DOHH2 (cell line): ENCODE data around the gene ZMIZ1.
A peak's percentile ranks its signal among the peaks of the same experiment; 100 is the strongest.

Experiments used
- H3F3A ChIP-seq: fragments of 200-600 bp; sonication (generic), shearing (Covaris generic); 2 replicates; pipeline ENCODE4 v1.6.0; 2016; ENCODE audit warnings: antibody characterized with exemption, mild to moderate bottlenecking; ENCODE audit not compliant: control insufficient read depth, insufficient read depth
- H3K27ac ChIP-seq: fragments of 200-600 bp; sonication (generic); 2 replicates; pipeline ENCODE4 v1.5.1; 2014; ENCODE audit warnings: low read depth, mild to moderate bottlenecking, low read length, moderate library complexity
- H3K27me3 ChIP-seq: fragments of 200-600 bp; sonication (generic); 2 replicates; pipeline ENCODE4 v1.6.1; 2014; ENCODE audit warnings: mild to moderate bottlenecking, low read length, mixed read lengths; ENCODE audit not compliant: control insufficient read depth
- H3K36me3 ChIP-seq: fragments of 200-600 bp; sonication (generic); 2 replicates; pipeline ENCODE4 v1.6.1; 2014; ENCODE audit warnings: mild to moderate bottlenecking, low read length, moderate library complexity, mixed read lengths; ENCODE audit not compliant: control insufficient read depth
- H3K4me1 ChIP-seq: fragments of 200-600 bp; sonication (generic); 2 replicates; pipeline ENCODE4 v1.6.1; 2014; ENCODE audit warnings: mild to moderate bottlenecking, low read length, mixed read lengths; ENCODE audit not compliant: control insufficient read depth
- H3K4me2 ChIP-seq: fragments of 200-600 bp; sonication (generic); 2 replicates; pipeline ENCODE4 v1.6.0; 2014; ENCODE audit warnings: mild to moderate bottlenecking, low read length, moderate library complexity
- H3K4me3 ChIP-seq: fragments of 200-600 bp; sonication (generic); 2 replicates; pipeline ENCODE4 v1.5.1; 2014; ENCODE audit warnings: mild to moderate bottlenecking, low read length, mixed read lengths
- H3K79me2 ChIP-seq: fragments of 200-600 bp; sonication (generic); 2 replicates; pipeline ENCODE4 v1.6.1; 2014; ENCODE audit warnings: mild to moderate bottlenecking, low read length, mixed read lengths; ENCODE audit not compliant: control insufficient read depth
- H3K9me2 ChIP-seq: fragments of 200-600 bp; sonication (generic); replicated peaks from 2 replicates; pipeline ENCODE4 v1.6.1; 2014; ENCODE audit warnings: mild to moderate bottlenecking, low read length, mixed read lengths; ENCODE audit not compliant: control insufficient read depth
- H3K9me3 ChIP-seq: fragments of 200-600 bp; sonication (generic); 2 replicates; pipeline ENCODE4 v1.6.1; 2014; ENCODE audit warnings: antibody characterized with exemption, low read length, mixed read lengths; ENCODE audit not compliant: control insufficient read depth, insufficient read depth
- H4K20me1 ChIP-seq: fragments of 200-600 bp; sonication (generic); 2 replicates; pipeline ENCODE4 v1.6.0; 2014; ENCODE audit warnings: low read depth, mild to moderate bottlenecking, antibody characterized with exemption, low read length, moderate library complexity; ENCODE audit not compliant: control insufficient read depth, insufficient read depth
- EZH2phosphoT487 ChIP-seq: fragments of 200-600 bp; sonication (generic); IDR thresholded peaks from 2 replicates; pipeline ENCODE4 v1.6.1; 2017; ENCODE audit warnings: borderline replicate concordance, mild to moderate bottlenecking, antibody characterized with exemption, low read length, moderate library complexity, mixed read lengths
- TF ChIP-seq, protein P1 (sequence below): fragments of 200-600 bp; sonication (generic); IDR thresholded peaks from one replicate; pipeline ENCODE4 v1.5.1; 2014; ENCODE audit warnings: antibody characterized with exemption, mild to moderate bottlenecking, low read depth, low read length; ENCODE audit not compliant: poor library complexity, severe bottlenecking

Gene ZMIZ1

GRCh38 chr10:79047584-79047874 is 21.2 kb upstream of the ZMIZ1 start:
- no peak overlapping the region for H3K4me3 ChIP-seq
- no peaks in the 10 kb centered on the region for H3F3A ChIP-seq
- no peaks in the 10 kb centered on the region for H3K9me3 ChIP-seq
- no peaks in the 10 kb centered on the region for H4K20me1 ChIP-seq
- TF ChIP-seq, protein P1, sequence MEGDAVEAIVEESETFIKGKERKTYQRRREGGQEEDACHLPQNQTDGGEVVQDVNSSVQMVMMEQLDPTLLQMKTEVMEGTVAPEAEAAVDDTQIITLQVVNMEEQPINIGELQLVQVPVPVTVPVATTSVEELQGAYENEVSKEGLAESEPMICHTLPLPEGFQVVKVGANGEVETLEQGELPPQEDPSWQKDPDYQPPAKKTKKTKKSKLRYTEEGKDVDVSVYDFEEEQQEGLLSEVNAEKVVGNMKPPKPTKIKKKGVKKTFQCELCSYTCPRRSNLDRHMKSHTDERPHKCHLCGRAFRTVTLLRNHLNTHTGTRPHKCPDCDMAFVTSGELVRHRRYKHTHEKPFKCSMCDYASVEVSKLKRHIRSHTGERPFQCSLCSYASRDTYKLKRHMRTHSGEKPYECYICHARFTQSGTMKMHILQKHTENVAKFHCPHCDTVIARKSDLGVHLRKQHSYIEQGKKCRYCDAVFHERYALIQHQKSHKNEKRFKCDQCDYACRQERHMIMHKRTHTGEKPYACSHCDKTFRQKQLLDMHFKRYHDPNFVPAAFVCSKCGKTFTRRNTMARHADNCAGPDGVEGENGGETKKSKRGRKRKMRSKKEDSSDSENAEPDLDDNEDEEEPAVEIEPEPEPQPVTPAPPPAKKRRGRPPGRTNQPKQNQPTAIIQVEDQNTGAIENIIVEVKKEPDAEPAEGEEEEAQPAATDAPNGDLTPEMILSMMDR = no peak
- TF ChIP-seq EZH2phosphoT487 = no peak
- H3K36me3 ChIP-seq = no peaks in the 10 kb centered on the region
- peaks cover 7% of the 10 kb centered on the region for H3K4me1 ChIP-seq
- no peak overlapping the region for H3K27ac ChIP-seq
- H3K79me2 ChIP-seq = no peaks in the 10 kb centered on the region
- H3K4me2 ChIP-seq = no peak overlapping the region
- no peaks in the 10 kb centered on the region for H3K9me2 ChIP-seq
- peaks cover 30% of the 10 kb centered on the region for H3K27me3 ChIP-seq

DNA sequence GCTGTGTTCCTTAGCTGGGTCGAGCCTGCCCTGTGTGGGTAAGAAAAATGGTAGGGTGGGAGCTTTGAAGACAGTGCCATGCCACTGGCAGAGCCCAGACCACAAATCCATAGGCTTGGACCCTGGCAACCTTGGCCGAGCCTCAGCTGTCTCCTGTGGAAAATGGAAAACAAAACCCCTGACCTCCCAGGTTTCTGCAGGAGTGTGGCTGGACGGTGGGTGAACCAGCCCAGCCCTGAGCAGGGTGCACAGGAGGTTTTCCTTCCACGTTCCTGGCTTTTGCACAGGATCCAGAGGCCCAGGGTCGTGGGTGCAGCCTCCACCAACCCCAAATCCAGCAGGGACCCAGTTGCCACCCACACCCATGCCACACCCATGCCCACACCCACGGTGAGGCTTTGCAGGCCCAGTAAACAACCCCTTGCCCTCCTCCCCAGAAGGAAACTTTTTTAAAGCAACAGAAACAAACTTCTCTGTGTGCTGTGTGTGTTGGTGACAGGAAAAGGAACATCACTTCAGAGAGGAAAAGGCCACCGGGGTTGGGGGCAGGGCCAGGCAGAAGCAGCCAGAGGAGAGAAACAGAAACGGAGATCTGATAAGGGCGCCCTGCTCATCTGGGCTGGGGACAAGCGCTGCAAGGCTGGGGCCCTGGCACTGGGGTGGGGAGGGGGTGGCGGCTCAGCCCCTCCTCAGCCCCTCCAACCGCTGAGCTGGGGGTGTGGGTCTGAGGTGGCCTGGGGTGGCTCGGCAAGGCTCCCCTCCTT is 20.7 kb upstream of the ZMIZ1 start:
- TF ChIP-seq, protein P1 = no peak
- no peak for TF ChIP-seq EZH2phosphoT487
- H3K4me3 ChIP-seq = no peak overlapping the region
- no peaks in the 10 kb centered on the region for H3K9me2 ChIP-seq
- H3K27me3 ChIP-seq = peaks cover 30% of the 10 kb centered on the region
- H3K79me2 ChIP-seq = no peaks in the 10 kb centered on the region
- H3K4me1 ChIP-seq = peaks cover 7% of the 10 kb centered on the region
- H3K36me3 ChIP-seq = no peaks in the 10 kb centered on the region
- H3K27ac ChIP-seq = no peak overlapping the region
- H4K20me1 ChIP-seq = no peaks in the 10 kb centered on the region
- 0 out of 2 replicates have a peak overlapping the region, but pooled peaks have one; percentile 8 for H3K4me2 ChIP-seq
- no peaks in the 10 kb centered on the region for H3K9me3 ChIP-seq
- H3F3A ChIP-seq = no peaks in the 10 kb centered on the region

DNA sequence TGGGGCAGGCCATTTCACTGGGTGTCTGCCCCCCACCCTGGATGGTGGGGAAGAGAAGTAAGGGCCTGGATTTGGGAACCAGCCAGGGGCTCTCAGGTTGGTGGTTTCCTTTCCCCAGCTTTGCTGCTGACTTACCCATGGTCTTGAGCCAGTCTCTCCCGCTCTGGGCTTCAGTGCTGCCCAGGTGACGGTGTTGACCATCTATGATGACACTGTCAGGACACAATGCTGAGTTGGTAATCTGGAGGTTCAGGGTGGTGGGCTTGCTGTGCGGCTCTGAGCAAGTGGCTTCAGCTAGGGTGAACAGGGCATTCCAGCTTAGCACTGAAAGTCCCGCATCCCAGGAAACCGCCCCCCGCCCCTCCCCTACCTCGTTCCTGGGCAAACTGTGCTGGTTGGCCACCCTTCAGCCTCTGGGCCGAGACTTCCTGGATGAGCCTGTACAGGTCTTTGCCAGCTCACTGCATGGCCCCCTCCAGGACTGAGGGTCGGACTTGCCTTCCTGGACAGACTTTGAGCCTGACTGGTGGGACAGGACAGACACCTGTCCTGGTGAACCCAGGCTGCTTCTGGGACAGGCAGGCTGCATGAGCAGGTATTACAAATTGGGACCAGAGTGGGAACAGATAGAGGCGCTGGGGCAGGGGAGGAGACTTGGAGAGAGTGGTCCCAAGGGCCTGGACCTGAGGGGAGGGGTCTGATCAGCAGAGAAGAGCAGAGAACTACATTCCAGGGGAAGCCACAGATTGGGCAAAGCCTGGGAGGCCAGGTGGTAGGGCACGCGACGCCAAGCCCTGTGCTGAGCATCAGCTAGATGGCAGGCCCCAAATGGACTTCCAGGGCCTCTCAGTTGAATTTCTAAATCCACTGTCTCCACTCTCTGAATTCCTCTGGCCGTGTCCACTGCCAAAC is 19.9 kb upstream of the ZMIZ1 start:
- H3K27me3 ChIP-seq = peaks cover 23% of the 10 kb centered on the region
- H3K4me1 ChIP-seq = peaks cover 7% of the 10 kb centered on the region
- no peaks in the 10 kb centered on the region for H3K9me2 ChIP-seq
- TF ChIP-seq, protein P1 = no peak
- TF ChIP-seq EZH2phosphoT487 = no peak
- H3F3A ChIP-seq = no peaks in the 10 kb centered on the region
- no peaks in the 10 kb centered on the region for H3K79me2 ChIP-seq
- H4K20me1 ChIP-seq = no peaks in the 10 kb centered on the region
- no peaks in the 10 kb centered on the region for H3K36me3 ChIP-seq
- H3K9me3 ChIP-seq = no peaks in the 10 kb centered on the region
- no peak overlapping the region for H3K27ac ChIP-seq
- H3K4me2 ChIP-seq = 0 out of 2 replicates have a peak overlapping the region, but pooled peaks have one; percentile 8
- H3K4me3 ChIP-seq = no peak overlapping the region
